Endothelial cell (in vitro differentiated cells): ENCODE results near the gene LEF1. TPM values are rescaled to one million over a fixed set of nuclear protein-coding genes. Genes with fewer than 3 reads are reported as not detected.

Experiments
- DNase-seq: peaks from one replicate; pipeline ENCODE4 v3.0.0; 2021; ENCODE audit warnings: low spot score
- H3K27ac Mint-ChIP-seq: one replicate; pipeline ENCODE4 v1.8.0; 2021; ENCODE audit warnings: mixed read lengths, inconsistent platforms; ENCODE audit not compliant: unreplicated experiment
- H3K27me3 Mint-ChIP-seq: one replicate; pipeline ENCODE4 v1.8.0; 2021; ENCODE audit warnings: mild to moderate bottlenecking, moderate library complexity, mixed read lengths, inconsistent platforms; ENCODE audit not compliant: unreplicated experiment
- H3K36me3 Mint-ChIP-seq: one replicate; pipeline ENCODE4 v1.8.0; 2021; ENCODE audit warnings: mild to moderate bottlenecking, low read depth, mixed read lengths, inconsistent platforms; ENCODE audit not compliant: unreplicated experiment
- H3K4me1 Mint-ChIP-seq: one replicate; pipeline ENCODE4 v1.8.0; 2021; ENCODE audit warnings: mild to moderate bottlenecking, mixed read lengths, inconsistent platforms; ENCODE audit not compliant: unreplicated experiment
- H3K4me3 Mint-ChIP-seq: one replicate; pipeline ENCODE4 v1.8.0; 2021; ENCODE audit warnings: mild to moderate bottlenecking, mixed read lengths, inconsistent platforms; ENCODE audit not compliant: unreplicated experiment
- H3K9me3 Mint-ChIP-seq: one replicate; pipeline ENCODE4 v1.8.0; 2021; ENCODE audit warnings: mixed read lengths, inconsistent platforms; ENCODE audit not compliant: unreplicated experiment
- long read RNA-seq: library from polyadenylated mRNA; unstranded; transcript quantifications from one replicate; pipeline ENCODE4 v2.0.0, GENCODE V29; 2020; ENCODE audit not compliant: unreplicated experiment
- total RNA-seq: library from RNA; stranded (reverse); fragmentation: NEBNext Ultra II Directional; extraction: Animal tissue kit (Norgen Biotek cat#: 25700); gene quantifications from one replicate; pipeline ENCODE4 v1.2.1, GENCODE V29; 2021; ENCODE audit not compliant: unreplicated experiment
- TF ChIP-seq, protein P1 (sequence below): fragments of 200-600 bp; sonication (generic); IDR thresholded peaks from one replicate; pipeline ENCODE4 v1.5.0; 2021; ENCODE audit warnings: antibody characterized with exemption; ENCODE audit not compliant: unreplicated experiment

The LEF1 gene
- 15.9 TPM for total RNA-seq
- long read RNA-seq, partial matches to known transcripts: 1 of 5 reads
- long read RNA-seq, other reads (novel, unspliced or antisense): 0 of 5 reads

DNA sequence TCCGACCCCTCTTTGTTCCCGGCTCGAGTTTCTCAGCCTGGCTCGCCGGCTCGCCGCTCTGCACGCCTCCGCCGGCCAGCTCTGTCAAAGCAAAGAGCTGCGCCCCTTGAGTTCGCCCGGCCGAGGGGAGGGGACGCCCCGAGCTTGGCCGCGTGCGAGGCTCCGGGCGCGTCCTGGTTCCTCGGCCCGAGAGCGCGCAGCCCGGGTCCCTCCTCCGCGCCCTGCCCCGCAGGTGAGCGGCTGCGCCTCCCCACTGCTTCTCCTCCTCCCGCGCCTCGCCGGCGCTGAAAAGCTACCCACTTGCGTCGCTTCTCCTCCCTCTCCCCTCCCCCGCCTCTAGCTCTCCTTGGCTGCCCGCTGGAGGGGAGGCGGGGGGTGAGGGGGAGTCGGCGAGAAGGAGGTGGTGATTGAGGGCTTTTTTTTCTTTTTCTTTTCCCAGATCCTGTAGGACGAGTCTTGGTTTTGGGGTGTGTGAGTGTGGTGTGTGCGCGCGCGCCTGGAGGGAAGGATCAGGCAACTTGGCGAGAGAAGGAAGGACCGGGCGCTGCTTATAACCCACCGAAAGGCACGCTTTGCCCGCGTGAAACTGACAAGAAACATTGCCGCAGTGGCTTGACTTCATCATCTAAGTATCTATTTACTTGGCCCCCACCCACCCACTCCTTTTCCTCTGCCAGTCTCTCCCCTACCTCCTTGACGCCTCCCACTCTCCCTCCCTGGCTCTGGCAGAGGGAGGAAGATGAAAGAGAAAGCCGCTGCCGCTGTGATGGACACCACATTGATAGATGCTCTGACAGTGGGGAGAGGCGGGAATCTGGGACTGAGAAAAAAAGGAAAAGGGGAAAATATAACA is at the start of gene LEF1:
TSS of gene LEF1 (minus strand) at position 262 of the 853 bp plus-strand sequence. CDS start 1,165 bp downstream, outside the sequence.
- Mint-ChIP-seq H3K9me3 (no peaks in the 10 kb centered on the region), H3K4me1 (peaks cover 32% of the 10 kb centered on the region), H3K4me3 (peak within 1 kb of the TSS; percentile 92), H3K27ac (peak within 1 kb of the TSS; percentile 68), H3K36me3 (peaks cover 4% of the 10 kb centered on the region), H3K27me3 (peaks cover 28% of the 10 kb centered on the region)
- TF ChIP-seq, protein P1, sequence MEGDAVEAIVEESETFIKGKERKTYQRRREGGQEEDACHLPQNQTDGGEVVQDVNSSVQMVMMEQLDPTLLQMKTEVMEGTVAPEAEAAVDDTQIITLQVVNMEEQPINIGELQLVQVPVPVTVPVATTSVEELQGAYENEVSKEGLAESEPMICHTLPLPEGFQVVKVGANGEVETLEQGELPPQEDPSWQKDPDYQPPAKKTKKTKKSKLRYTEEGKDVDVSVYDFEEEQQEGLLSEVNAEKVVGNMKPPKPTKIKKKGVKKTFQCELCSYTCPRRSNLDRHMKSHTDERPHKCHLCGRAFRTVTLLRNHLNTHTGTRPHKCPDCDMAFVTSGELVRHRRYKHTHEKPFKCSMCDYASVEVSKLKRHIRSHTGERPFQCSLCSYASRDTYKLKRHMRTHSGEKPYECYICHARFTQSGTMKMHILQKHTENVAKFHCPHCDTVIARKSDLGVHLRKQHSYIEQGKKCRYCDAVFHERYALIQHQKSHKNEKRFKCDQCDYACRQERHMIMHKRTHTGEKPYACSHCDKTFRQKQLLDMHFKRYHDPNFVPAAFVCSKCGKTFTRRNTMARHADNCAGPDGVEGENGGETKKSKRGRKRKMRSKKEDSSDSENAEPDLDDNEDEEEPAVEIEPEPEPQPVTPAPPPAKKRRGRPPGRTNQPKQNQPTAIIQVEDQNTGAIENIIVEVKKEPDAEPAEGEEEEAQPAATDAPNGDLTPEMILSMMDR: no peak
- peak; percentile 57 for DNase-seq

DNA sequence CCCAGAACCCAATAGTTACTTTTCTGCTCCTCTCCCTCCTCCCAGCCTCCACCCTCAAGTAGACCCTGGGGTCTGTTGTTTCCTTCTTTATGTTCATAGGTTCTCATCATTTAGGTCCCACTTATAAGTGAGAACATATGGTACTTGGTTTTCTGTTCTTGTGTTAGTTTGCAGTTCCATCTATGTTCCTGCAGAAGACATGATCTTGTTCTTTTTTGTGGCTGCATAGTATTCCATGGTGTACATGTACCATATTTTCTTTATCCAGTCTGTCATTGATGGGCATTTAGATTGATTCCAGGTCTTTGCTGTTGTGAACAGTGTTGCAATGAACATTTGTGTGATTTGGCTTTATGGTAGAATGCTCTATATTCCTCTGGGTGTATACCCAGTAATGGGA is 47.8 kb upstream of the LEF1 start:
- Mint-ChIP-seq H3K36me3 (no peaks in the 10 kb centered on the region), H3K4me3 (no peak overlapping the region), H3K27ac (no peak overlapping the region), H3K4me1 (no peaks in the 10 kb centered on the region), H3K27me3 (no peaks in the 10 kb centered on the region), H3K9me3 (no peaks in the 10 kb centered on the region)
- DNase-seq: no peak
- TF ChIP-seq, protein P1: no peak

DNA sequence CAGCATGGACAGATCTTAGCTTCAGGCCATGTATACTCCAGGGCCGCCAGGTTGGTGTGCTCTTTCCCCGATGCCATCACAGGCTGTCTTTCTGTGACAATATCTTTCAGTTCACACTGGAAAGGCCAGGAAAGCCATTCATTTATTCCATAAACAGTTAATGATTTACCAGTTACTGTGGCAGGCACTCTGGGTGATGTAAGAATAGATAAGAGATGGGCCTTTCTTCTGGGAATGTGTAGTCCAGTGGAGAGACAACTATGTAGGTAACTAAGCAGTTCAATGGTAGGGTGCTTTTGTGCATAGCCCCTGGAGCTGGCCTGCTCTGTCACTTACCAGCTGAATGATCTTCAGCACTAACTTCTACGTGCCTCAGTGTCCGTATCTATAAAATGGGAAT is 46.3 kb upstream of the LEF1 start:
- Mint-ChIP-seq H3K36me3 (no peaks in the 10 kb centered on the region), H3K27me3 (no peaks in the 10 kb centered on the region), H3K4me3 (no peak overlapping the region), H3K9me3 (no peaks in the 10 kb centered on the region), H3K4me1 (no peaks in the 10 kb centered on the region), H3K27ac (no peak overlapping the region)
- DNase-seq: no peak
- TF ChIP-seq, protein P1: no peak

DNA sequence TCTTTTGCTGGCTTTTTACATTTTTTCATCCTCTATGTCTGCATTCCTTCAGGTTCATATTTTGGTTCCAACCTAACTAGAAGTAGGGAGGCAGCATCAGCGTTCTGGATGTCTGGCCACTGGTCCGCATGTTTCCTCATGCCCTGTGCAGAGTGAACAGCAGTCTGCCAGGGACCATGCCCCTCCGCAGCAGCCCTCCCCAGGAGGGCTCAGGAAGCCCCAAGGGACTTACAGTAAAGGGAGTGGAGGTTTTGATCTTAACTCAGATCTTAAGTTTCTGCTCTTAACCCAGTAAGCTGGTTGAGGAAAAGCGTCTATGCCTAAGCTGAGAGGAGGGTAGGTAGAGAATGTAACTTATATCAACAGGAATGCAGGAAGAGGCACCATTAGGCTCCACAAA is 45.0 kb upstream of the LEF1 start:
- Mint-ChIP-seq H3K36me3 (no peaks in the 10 kb centered on the region), H3K9me3 (no peaks in the 10 kb centered on the region), H3K4me3 (no peak overlapping the region), H3K4me1 (no peaks in the 10 kb centered on the region), H3K27ac (no peak overlapping the region), H3K27me3 (no peaks in the 10 kb centered on the region)
- DNase-seq: no peak
- TF ChIP-seq, protein P1: no peak

DNA sequence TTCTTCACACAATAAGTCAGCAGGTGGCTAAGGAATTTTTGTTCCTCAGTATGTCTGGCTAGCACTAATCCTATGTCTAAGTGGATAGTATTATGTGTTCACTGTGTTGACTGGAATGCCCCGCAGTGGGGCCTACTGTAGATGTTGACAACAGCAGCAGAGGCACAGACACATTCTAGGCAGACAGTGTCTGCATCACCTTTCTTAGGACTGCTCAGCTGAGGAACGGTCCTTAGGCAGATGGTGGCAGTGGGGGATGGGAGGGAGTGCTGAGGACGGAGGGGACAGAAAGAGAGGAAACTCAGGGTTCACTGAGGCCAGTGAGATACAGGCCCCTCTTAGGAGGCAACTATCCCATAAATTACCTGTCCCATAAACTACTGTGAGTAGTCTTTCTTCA is 44.6 kb upstream of the LEF1 start:
- TF ChIP-seq, protein P1: no peak
- no peak for DNase-seq
- Mint-ChIP-seq H3K9me3 (no peaks in the 10 kb centered on the region), H3K27ac (no peak overlapping the region), H3K36me3 (no peaks in the 10 kb centered on the region), H3K4me3 (no peak overlapping the region), H3K4me1 (no peaks in the 10 kb centered on the region), H3K27me3 (no peaks in the 10 kb centered on the region)
